Progenitor cell of endocrine pancreas (in vitro differentiated cells): Measurements from ENCODE around the gene MFSD8. TPM values are rescaled to one million over a fixed set of nuclear protein-coding genes. Genes with fewer than 3 reads are reported as not detected.
A peak's percentile ranks its signal among the peaks of the same experiment; 100 is the strongest.
"Not testable (repeated sequence)": the region's sequence is repeated elsewhere in the genome, so short reads cannot be mapped to it uniquely, and the experiment has no call there.

Experiments
- DNase-seq: peaks from one replicate; pipeline ENCODE4 v3.0.0; 2021; ENCODE audit warnings: low spot score; ENCODE audit not compliant: unreplicated experiment
- H3K27ac Mint-ChIP-seq: 2 replicates; pipeline ENCODE4 v1.8.0; 2021; ENCODE audit warnings: mild to moderate bottlenecking, moderate library complexity, mixed read lengths
- H3K27me3 Mint-ChIP-seq: 2 replicates; pipeline ENCODE4 v1.8.0; 2021; ENCODE audit warnings: mixed read lengths
- H3K36me3 Mint-ChIP-seq: 2 replicates; pipeline ENCODE4 v1.8.0; 2022; ENCODE audit warnings: mixed read lengths; ENCODE audit not compliant: insufficient read depth
- H3K4me1 Mint-ChIP-seq: 2 replicates; pipeline ENCODE4 v1.8.0; 2021; ENCODE audit warnings: low read depth, mixed read lengths
- H3K4me3 Mint-ChIP-seq: 2 replicates; pipeline ENCODE4 v1.8.0; 2021; ENCODE audit warnings: low read depth, mild to moderate bottlenecking, moderate library complexity, mixed read lengths
- H3K9me3 Mint-ChIP-seq: 2 replicates; pipeline ENCODE4 v1.8.0; 2021; ENCODE audit warnings: low read depth, mixed read lengths
- total RNA-seq: library from RNA; stranded (reverse); gene quantifications from 2 replicates; pipeline ENCODE4 v1.2.1, GENCODE V29; 2021
- TF ChIP-seq, protein P1 (sequence below): fragments of 200-600 bp; sonication (generic); IDR thresholded peaks from one replicate; pipeline ENCODE4 v1.5.0; 2021; ENCODE audit warnings: antibody characterized with exemption, mild to moderate bottlenecking; ENCODE audit not compliant: unreplicated experiment

MFSD8 gene
- total RNA-seq, 1 donor from 2014 or later, result 28.7 TPM

DNA sequence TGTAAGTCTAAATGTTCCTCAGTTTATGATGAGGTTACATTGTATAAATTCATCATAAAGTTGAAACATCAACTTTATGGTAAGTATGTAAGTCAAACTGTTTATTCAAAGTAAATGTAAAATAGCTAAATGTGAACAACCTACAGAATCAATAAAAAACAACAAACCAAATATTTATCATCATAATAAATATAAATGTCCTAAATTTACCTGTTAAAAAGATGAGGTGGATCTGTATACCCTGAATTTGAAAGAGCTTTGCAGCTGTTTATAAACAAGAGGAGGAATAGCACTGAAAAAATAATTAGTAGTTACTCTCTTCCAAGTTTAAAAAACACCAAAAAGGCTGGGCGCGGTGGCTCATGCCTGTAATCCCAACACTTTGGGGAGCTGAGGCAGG is 14.0 kb upstream of the MFSD8 start:
- TF ChIP-seq, protein P1, sequence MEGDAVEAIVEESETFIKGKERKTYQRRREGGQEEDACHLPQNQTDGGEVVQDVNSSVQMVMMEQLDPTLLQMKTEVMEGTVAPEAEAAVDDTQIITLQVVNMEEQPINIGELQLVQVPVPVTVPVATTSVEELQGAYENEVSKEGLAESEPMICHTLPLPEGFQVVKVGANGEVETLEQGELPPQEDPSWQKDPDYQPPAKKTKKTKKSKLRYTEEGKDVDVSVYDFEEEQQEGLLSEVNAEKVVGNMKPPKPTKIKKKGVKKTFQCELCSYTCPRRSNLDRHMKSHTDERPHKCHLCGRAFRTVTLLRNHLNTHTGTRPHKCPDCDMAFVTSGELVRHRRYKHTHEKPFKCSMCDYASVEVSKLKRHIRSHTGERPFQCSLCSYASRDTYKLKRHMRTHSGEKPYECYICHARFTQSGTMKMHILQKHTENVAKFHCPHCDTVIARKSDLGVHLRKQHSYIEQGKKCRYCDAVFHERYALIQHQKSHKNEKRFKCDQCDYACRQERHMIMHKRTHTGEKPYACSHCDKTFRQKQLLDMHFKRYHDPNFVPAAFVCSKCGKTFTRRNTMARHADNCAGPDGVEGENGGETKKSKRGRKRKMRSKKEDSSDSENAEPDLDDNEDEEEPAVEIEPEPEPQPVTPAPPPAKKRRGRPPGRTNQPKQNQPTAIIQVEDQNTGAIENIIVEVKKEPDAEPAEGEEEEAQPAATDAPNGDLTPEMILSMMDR, result no peak
- Mint-ChIP-seq H3K4me3 (no peak overlapping the region), H3K36me3 (peaks cover 15% of the 10 kb centered on the region), H3K9me3 (no peaks in the 10 kb centered on the region), H3K27me3 (no peaks in the 10 kb centered on the region), H3K4me1 (no peaks in the 10 kb centered on the region), H3K27ac (no peak overlapping the region)
- DNase-seq, result no peak

DNA sequence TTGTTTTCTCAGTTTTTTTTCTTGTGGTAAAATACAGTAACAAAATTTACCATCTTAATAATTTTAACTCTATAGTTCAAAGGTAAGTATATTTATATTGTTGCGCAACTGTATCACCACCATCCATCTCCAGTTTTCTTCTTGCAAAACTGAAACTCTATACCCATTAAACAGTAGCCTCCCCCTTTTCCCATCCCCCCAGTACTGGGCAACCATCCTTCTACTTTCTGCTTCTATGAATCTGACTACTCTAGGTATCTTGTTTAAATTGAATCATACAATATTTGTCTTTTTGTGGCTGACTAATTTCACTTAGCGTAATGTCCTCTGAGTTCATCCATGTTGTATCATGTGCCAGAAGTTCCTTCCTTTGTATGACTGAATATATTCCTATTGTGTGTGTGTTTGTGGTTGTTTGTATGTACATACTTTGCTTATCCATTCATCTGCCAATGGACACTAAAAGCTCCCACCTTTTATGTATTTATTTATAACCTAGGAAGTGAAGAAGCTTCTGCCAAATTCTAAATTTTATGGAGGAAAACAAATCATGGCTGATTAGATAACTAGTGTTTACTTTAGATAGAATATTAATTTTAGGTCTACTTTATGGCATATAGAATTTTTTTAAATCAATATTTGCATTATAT is 10.3 kb upstream of the MFSD8 start:
- H3K36me3 Mint-ChIP-seq, result peaks cover 13% of the 10 kb centered on the region
- no peak overlapping the region for H3K4me3 Mint-ChIP-seq
- H3K9me3 Mint-ChIP-seq, result no peaks in the 10 kb centered on the region
- no peaks in the 10 kb centered on the region for H3K27me3 Mint-ChIP-seq
- no peak for DNase-seq
- TF ChIP-seq, protein P1, result no peak
- peak overlapping the region; percentile 62 for H3K27ac Mint-ChIP-seq
- H3K4me1 Mint-ChIP-seq, result no peaks in the 10 kb centered on the region

DNA sequence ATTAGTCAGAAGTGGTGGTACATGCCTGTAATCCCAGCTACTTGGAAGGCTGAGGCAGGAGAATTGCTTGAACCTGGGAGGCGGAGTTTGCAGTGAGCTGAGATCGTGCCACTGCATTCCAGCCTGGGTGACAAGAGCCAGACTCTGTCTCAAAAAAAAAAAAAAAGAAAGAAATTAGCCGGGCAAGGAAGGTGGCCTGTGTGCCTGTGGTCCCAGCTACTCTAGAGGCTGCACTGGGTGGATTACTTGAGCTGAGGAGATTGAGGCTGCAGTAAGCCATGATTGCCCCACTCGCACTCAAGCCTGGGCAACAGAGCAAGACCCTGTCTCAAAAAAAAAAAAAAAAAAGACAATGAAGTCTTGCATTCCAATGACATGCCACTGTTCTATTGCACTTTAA is 6.0 kb upstream of the MFSD8 start:
- H3K9me3 Mint-ChIP-seq, result not testable (repeated sequence)

DNA sequence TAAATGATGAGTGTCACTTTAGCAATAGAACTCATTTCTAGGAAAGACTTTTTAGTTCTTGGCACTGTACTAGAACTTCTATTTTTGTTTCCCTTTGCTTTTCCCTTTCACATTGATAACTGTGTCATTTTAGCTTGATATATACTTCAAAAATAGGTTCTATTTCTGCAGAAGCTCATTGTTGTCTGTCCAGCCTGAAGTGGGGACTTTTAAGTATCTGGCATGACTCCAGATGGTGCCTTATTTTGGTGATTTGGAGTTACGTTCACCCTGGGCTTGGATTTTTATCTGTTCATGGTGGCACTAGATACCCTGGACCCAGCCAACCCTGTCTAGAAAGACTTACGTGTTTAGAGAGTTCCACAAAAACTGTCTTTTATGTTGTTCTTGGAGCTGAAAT is 3.6 kb upstream of the MFSD8 start:
- peaks cover 7% of the 10 kb centered on the region for H3K4me1 Mint-ChIP-seq
- H3K27me3 Mint-ChIP-seq, result no peaks in the 10 kb centered on the region
- H3K4me3 Mint-ChIP-seq, result no peak overlapping the region
- peak overlapping the region; percentile 56 for H3K27ac Mint-ChIP-seq
- H3K9me3 Mint-ChIP-seq, result no peaks in the 10 kb centered on the region
- TF ChIP-seq, protein P1, result no peak
- DNase-seq, result no peak
- no peaks in the 10 kb centered on the region for H3K36me3 Mint-ChIP-seq

More for the DNA sequence above, 6.0 kb upstream of the MFSD8 start:
- not testable (repeated sequence) for H3K4me1 Mint-ChIP-seq, H3K27me3 Mint-ChIP-seq, H3K36me3 Mint-ChIP-seq, DNase-seq, H3K4me3 Mint-ChIP-seq, H3K27ac Mint-ChIP-seq

DNA sequence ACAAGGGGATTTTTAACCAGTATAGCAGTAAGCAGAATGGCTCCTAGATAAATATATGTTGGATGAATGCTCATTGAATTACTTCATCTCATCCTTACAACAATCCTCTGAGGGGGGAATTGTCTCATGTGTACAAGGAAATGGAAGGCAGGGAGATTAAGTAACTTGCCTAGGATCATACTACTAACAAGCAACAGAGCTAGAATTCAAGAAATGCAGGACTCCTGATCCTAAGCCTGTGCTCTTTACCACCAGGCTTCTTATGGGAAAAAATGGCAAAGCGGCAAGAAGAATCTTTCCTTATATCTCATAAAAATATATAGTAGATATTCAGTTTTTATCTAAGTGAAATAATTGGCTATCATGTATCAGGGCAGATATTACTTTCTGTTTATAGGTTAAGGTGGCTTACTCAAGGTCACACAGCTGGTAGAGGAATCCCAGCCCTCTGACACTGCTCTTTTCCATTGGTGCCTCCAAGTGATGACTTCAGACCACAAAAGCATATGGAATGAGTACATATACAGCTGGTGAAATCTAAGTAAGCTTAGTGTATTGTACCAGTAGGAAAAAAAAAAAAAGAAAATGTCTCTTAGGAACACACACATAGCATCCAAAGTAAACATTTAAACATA is 2.3 kb upstream of the MFSD8 start:
- no peaks in the 10 kb centered on the region for H3K27me3 Mint-ChIP-seq
- DNase-seq, result no peak
- TF ChIP-seq, protein P1, result no peak
- H3K36me3 Mint-ChIP-seq, result peaks cover 10% of the 10 kb centered on the region
- no peak overlapping the region for H3K27ac Mint-ChIP-seq
- peaks cover 7% of the 10 kb centered on the region for H3K4me1 Mint-ChIP-seq
- H3K4me3 Mint-ChIP-seq, result peak overlapping the region; percentile 10
- H3K9me3 Mint-ChIP-seq, result no peaks in the 10 kb centered on the region

DNA sequence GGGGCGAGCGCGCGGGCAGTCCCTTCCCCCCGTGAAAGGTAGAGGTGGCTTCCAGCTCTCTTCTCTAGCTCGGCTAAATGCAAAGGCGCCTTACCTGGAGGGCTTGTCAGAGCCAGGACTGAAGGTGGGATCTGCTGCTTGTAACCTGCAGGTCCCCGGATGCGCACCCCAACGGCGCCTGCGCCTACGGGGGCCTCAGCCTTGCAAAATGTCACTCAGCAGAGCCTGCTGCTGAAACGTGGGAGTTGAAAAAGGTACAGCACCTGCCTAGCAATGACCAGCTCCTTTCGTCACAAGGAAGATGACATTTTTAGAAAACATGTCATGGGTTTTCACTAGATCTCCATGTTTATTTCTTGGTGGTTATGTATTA is 816 bp upstream of the MFSD8 start:
- TF ChIP-seq, protein P1, result no peak
- peaks cover 11% of the 10 kb centered on the region for H3K36me3 Mint-ChIP-seq
- peaks cover 7% of the 10 kb centered on the region for H3K4me1 Mint-ChIP-seq
- H3K27me3 Mint-ChIP-seq, result no peaks in the 10 kb centered on the region
- peak overlapping the region; percentile 99 for H3K27ac Mint-ChIP-seq
- H3K9me3 Mint-ChIP-seq, result no peaks in the 10 kb centered on the region
- peak; percentile 63 for DNase-seq
- H3K4me3 Mint-ChIP-seq, result peak overlapping the region; percentile 97

DNA sequence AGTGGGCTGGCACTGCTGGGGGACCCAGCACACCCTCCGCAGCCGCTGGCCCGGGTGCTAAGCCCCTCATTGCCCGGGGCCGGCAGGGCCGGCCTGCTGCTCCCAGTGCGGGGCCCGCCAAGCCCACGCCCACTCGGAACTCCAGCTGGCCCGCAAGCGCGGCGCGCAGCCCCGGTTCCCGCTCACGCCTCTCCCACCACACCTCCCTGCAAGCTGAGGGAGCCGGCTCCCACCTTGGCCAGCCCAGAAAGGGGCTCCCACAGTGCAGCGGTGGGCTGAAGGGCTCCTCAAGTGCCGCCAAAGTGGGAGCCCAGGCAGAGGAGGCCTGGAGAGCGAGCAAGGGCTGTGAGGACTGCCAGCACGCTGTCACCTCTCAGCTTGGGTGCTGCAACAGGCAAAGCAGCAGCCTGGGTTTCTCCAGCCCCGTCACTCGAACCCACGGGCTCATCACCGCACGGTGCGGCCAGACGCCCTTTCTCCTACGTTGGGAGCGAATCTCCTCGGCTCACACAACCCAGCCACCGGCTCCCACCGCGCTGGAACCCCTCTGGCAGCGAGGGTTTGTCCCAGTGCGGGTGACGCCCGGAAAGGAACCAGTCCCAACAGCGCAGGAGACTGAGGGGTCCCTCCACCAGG is 429 bp downstream of the MFSD8 start:
- Mint-ChIP-seq H3K27ac (peak overlapping the region; percentile 99), H3K4me3 (peak overlapping the region; percentile 97), H3K36me3 (peaks cover 11% of the 10 kb centered on the region)
- not testable (repeated sequence) for H3K9me3 Mint-ChIP-seq, H3K4me1 Mint-ChIP-seq, H3K27me3 Mint-ChIP-seq
- DNase-seq, result peak; percentile 18

DNA sequence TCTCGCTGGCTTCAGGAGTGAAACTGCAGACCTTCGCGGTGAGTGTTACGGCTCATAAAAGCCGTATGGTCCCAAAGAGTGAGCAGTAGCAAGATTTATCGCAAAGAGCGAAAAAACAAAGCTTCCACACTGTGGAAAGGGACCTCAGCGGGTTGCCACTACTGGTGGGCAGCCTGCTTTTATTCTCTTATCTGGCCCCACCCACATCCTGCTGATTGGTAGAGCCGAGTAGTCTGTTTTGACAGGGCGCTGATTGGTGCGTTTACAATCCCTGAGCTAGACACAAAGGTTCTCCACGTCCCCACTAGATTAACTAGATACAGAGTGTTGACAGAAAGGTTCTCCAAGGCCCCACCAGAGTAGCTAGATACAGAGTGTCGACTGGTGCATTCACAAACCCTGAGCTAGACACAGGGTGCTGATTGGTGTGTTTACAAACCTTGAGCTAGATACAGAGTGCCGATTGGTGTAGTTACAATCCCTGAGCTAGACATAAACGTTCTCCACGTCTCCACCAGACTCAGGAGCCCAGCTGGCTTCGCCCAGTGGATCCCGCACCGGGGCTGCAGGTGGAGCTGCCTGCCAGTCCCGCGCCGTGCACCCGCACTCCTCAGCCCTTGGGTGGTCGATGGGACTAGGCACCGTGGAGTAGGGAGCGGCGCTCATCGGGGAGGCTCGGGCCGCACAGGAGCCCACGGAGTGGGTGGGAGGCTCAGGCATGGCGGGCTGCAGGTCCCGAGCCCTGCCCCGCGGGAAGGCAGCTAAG is 1.2 kb downstream of the MFSD8 start:
- Mint-ChIP-seq H3K27ac (peak overlapping the region; percentile 89), H3K36me3 (peaks cover 11% of the 10 kb centered on the region), H3K4me3 (peak overlapping the region; percentile 77)
- H3K4me1 Mint-ChIP-seq, H3K9me3 Mint-ChIP-seq, H3K27me3 Mint-ChIP-seq, DNase-seq: not testable (repeated sequence)
